ENCODE results near the gene INPP4A.

INPP4A gene

DNA sequence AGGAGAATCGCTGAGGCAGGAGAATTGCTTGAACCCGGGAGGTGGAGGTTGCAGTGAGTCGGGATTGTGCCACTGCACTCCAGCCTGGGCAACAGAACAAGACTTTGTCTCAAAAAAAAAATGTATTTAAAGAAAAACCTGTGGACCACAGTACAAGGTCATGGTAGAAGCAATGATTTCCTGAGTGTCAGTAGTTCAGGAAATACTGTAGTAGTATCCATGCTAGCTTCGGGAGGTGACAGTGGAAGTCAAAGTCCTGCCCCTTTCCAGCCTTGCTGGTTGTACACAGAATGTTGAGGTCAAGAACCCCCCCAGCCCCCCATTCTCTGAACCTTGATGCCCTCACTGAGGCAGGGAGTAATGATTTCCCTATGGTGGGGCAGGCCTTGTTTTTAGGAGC, 56.6 kb downstream of the INPP4A start:
- FAIRE-seq = no peak

DNA sequence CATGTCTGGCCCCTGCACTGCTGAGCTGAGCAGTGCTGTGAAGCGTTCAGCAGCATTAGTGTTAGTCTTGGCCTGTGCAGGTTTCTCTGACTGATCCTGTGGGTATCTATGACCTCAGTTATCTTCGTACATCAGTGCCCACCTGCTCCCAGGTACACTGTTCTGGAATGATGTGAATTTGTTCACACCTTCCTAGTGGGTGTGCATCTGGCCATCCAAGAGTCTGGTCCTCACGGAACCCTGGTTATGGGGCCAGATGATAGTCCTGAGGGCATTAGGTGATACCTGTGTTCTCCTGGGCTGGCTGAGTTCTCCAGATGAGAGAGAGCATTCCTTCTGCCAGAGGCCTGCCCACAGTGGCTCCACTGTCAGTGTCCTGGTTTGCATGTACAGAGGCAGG, 57.2 kb downstream of the INPP4A start:
- no peak for FAIRE-seq

DNA sequence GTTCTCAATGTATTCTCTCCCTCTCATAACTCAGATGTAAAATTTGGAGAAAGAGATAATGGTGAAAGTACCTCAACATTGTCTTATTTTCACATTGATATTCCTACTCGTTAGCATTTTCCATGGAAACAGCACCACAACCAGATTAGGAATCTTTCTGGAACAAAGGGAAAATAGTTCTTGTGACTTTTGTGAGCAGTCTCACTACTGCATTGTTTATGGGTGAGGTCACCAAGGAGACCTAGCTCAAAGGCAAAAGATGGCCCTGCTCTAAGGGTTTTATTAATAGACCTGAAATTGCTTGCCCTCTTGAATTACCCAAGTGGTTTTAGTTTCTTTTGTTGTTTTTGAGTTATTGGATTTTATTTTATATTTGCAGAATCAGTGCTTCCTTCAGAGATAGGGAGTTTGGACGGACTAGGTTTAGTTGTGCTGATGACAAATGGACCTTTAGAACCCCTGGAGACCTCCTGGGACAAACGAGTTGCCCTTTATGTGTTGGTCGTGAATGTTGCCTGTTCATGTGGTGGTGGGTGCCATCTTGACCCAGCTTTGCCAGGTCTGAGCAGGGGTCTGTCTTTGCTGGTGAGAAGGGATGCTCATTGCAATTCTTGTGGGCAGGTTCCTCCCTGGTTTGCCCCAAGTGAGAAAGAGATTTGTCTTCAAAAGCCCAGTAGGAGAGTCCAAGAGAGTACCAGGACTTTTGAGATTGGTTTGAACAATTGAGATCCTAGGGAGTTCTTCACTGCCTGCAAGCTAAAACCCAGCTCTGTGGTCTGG, 58.1 kb downstream of the INPP4A start:
- FAIRE-seq = no peak

DNA sequence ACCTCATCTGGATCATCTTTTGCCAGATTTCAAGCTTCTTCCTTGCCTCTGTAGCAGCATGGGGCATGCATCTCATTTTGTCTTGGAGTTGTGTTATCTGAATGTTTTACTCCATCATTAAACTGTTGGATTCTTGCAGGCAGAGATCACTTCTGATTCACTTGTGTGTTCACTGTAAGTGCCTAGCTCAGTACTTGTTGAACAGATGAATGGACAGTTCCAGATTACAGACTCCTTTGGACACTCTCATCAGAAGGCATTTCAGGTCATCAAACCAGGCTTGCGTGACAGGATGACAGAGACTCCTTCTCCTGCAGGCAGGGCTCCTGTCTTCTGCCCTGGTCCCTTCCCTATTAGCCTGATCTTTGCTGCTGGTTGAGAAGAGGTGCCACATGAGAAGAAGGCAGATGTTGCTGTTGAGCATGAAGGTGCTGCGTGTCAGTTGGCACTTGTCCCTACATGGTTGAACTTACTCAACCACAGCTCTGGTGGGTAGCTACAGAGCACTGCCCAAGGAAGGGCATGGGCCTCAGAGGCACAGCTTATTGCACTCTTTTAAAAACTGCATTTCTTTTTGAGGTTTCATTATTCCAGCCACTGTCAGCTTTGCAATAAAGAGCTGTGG, 58.9 kb downstream of the INPP4A start:
- FAIRE-seq = no peak

DNA sequence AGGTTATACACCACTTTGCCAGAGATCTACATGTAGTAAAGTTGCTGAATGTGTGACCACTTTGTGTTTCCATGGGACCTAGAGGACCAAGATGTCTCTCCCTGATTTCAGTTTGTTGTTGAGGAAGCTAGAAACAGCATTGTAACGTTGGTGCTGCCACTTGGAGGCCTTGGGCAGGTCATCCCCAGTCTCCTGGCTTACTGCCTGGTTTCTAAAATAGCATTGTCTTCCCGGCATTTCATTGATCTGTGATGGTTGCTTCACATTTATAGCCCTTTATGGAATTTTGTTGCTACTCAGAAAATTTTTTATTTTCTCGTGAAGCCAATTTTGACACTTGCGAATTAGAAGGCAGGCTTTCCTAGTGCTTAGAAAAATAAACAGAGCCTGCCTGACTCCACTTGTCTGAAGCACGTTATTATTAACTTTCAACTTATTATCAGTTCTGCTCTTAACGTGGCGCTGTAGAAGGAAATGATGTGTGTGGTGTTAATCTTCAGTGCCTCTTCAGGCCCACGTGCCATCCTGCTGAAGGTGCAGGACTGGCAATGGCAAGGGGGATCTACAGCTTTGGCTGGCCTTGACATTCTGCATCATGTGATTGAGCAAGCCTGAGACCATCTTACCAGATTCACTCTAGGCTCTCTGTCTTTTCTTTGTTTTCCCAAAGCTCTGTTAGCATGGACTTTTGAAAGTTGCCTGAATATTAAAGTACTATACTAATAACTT, 59.9 kb downstream of the INPP4A start:
- FAIRE-seq = no peak

DNA sequence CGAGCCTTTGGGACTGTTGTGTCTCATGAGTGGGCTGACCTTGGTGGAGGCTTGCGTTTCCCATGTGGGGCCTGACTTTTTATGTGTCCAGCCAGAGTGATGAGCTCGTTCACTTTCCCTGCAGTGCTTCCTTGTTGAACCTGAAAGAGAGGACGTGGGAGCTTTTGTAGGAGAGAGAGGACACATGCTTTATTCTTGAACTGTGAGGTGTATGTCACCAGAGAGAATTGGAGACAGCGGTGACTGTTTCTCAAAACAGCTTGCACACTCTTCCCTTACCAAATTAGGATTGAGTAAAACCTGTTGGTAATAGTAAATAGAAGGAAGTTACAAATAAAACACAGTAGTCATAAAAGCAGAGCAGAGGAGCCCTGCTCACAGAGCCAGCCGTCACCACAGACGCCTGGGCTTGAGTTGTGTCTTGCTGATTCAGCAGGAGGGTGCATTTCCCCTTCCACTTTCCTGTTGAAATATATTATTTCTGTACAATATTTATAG, 60.7 kb downstream of the INPP4A start:
- FAIRE-seq = no peak

DNA sequence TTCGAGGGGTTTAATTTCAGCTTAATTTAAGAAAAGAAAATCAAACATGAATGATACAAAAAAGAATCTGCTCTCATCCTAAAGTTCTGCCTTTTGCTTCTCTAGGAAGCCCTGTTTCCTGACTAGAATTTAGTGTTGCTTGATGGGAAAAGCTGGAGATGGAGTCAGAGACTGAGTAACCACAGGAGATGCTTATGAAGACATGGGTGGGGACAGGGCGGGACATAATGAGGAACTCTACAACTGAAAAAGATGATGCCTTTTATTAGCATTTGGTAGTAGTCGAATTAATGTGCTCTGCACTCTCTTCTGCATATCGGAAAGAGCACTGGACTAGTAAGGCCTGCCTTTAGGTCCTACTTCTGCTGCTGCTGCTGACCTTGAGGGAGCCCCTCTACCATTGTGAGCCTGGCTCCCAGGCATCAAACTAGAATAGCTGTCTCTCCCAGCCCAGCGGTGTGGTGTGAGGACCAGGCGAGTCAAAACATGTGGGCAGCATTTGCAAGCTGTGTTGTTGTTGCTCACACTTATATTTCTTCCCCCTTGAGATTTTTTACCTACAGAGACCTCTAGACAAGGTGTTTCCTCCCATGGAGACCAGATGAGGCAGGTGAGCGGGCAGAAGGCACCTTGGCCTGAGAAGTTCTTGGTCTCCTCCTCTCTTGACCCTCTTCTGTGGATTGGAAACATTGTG, 61.5 kb downstream of the INPP4A start:
- FAIRE-seq = no peak

DNA sequence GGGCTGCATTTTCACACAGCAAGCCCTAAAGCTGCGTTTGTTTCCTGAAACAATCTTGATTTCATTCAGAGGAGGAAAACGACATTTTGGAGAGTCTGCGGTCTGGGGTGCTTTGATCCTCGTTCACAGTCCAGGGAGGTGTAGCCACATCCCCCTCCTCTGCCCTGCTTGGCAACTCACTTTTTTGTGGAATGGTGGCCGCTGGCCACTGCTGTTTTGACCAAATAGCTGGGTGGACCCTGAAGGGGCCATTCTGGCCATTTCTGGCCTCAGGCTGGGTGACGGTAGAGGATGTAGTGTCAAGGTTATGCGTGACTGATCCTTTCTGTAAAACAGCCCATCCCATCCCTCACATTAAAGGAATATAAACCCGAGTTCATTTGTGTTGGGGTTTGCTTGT, 62.2 kb downstream of the INPP4A start:
- FAIRE-seq = no peak

DNA sequence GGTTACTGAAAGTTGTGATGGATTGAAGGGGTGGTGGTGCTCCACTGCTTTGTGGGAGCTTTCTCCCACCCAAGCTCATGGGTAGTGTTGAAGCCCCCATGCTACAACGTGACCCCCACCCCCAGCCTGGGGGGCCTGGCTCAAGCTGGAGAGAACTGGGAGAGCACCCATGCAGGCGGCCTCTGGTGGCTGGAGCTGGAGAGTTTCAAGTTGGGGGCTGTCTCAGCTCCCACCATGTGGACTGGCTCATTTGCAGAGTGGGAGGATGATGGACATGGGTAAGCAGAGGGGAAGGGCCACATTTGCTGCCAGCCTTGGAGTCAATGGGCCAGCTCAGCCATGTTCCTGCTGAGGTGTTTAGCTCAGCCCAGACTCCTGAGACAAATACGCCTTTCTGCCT, 62.8 kb downstream of the INPP4A start:
- FAIRE-seq = no peak

DNA sequence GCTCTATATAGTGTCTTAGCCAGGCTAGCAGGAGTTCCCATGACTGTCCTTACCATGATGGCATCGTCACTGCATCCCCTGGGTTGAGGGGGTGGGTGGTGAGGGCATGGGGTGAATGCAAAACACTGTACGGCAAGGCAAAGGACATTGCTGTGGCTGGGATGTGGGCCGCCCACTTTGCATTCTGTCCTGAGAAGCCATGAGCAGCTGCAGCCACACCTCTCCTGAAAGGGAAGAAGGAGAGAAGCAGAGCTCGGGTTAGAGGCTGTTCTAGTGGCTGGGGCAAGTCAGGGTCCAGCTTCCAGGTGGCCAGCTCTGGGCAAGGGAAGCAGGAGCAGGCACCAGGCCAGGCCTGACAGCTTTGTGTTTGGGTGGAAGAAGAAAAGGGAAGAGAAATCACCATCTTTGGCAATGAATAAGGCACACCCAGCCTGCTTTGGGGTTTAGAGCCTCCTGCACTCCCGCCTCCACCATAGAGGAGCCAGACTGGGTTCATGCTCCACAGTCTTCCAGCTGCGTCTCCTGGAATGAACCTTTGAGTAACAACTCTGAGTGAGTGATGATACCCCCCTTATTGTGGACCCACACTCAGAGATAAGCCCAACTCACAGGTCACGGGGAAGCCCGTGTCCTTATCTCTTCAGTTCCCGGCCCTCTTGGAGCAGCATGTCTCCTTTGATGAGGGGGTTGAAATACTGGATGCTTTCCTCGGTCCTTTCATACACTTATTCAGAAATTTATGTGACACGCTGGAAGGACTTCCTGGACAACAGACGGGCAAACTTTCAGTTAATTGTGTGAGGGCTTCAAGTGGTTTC, 63.4 kb downstream of the INPP4A start:
- FAIRE-seq = no peak

DNA sequence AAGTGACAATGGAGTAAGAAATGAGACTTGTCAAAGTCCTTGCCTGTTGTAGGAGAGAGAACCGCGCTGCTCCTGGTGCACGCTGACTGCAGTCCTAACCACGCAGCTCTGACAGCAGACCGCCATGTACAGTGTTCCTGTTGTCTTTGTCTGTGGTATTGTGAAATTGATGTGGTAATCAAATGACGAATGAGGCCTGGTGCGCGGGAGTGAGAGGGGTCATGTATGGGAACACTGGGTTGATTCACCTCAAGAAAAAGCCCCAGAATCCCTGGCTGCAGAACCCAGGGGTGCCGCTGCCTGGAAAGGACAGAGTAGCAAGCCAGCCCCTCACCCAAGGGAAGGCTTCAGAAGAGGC, 64.0 kb downstream of the INPP4A start:
- FAIRE-seq = no peak

DNA sequence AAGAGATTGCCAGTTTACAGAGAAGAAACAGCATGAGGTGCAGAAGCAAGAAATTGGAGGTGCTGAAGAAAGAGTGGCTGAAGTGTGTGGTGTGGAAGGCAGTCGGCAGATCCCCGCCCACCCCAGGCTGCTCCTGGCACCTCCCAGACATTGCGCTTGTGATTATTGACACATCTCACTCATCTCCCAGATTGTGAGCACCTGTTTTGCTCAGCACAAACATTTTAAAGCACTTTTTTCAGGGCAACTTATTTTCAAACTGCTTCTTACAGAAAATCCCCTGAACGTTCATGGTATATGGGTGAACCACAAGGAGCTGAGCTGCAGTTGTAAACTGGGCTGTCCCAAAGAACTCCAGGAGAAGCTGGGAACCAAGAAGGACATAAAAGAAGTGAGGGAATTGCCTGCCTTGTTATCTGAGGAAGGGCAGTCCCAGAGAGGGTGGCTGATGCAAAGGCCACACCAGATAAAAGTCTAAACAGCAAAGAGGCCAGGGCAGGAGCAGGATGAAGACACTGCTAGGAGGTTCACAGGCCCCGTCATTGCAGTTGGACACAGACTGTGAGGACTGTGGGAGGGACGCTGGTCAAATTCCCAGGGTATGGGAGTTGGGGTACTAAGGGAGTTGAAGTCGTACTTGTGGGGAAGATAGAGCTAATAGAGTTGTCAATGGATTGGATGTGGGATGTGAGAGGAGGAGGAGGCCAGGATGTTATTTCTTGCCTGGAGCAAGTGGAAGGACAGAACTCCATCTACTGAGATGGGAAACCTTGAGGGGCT, 65.1 kb downstream of the INPP4A start:
- FAIRE-seq = no peak

DNA sequence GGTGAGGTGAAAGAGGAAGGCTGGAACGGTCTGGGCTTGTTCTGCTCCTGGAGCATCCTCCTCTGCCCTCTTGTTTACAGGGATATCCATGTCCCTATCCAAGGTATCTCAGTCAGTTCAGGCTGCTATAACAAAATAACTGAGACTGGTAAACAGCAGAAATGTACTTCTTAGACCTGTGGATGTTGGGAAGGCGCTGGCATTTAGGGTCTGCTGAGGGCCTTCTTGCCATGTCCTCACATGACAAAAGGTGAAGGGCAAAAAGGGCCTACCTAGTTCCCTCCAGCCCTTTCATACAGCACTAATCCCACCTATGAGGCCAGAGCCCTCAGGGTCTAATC, 65.6 kb downstream of the INPP4A start:
- no peak for FAIRE-seq

DNA sequence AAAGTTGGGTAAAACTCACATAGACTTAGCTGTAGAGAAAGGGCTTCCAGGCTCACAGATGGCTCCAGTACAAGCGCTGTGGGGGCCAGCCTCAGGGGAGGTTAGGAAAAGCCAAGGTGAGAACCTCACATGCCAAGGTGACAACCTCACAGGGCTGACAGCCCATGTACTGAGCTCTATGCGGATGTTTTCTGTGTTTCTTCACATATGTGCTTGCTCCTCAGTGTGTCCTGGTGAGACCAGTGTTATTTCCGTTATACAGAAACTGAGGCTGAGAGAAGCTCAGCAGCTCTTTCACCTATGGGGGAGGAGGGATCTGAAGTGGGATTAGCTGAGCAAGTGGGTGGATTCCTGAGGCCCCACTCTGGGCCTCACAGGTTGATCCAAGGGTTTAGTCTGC, 67.3 kb downstream of the INPP4A start:
- FAIRE-seq = no peak

DNA sequence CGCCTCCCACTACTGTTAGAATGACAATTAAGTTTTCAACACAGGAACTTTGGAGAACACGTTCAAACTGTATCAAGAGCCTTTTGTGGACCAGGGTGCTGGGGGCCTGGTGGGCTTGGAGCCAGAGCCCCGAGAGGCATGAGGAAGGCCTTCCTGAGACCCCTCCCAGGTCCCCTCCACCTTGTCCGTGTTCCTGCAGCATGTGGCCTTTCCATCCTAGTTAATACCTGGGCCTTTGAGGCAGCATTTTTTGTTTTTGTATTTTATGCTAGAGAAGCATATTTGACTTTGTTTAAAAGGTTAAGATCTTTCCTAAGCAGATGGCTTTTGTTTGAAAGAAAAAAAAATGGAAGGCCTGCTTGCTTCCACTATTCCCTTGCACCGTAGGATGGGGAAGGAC, 68.0 kb downstream of the INPP4A start:
- FAIRE-seq = no peak

DNA sequence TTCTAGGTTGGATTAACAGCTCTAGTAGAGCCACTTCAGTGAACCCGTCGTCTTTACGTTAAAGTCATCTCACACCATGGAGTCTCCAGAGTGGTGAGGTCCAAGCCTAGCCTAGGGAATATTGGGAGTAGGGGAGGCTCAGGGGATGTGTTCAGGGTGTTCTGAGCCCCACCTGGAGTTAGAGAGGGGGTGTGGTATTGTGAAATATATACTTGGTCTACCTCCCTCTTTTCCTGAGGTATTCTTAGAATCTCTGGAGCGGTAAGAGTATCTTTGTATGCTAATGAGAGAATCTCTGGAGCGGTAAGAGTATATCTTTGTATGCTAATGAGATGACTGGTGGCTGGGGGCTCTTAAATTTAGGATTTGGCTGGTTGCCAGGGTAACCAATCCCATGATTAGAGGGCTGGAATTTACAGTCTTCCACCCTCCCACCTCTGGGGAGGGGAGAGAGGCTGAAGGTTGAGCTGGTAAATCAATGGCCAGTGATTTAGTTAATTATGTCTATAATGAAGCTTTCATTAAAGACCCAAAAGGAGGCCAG, 69.5 kb downstream of the INPP4A start:
- no peak for FAIRE-seq

DNA sequence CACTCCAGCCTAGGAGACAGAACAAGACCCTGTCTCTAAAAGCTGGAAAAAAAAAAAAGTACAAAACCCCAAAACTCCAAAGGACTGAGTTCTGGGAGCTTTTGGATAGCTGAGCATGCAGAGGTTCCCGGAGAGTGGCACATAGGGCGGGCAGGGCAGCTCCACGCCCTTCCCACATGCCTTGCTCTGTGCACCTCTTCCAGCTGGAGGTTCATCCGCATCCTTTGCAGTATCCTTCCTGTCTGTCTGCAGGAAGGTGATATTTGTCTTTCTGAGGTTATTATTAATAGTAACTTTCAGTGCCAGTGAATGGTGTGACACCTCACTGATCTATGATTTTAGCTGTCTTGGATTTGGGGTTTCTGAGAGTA, 70.2 kb downstream of the INPP4A start:
- no peak for FAIRE-seq

DNA sequence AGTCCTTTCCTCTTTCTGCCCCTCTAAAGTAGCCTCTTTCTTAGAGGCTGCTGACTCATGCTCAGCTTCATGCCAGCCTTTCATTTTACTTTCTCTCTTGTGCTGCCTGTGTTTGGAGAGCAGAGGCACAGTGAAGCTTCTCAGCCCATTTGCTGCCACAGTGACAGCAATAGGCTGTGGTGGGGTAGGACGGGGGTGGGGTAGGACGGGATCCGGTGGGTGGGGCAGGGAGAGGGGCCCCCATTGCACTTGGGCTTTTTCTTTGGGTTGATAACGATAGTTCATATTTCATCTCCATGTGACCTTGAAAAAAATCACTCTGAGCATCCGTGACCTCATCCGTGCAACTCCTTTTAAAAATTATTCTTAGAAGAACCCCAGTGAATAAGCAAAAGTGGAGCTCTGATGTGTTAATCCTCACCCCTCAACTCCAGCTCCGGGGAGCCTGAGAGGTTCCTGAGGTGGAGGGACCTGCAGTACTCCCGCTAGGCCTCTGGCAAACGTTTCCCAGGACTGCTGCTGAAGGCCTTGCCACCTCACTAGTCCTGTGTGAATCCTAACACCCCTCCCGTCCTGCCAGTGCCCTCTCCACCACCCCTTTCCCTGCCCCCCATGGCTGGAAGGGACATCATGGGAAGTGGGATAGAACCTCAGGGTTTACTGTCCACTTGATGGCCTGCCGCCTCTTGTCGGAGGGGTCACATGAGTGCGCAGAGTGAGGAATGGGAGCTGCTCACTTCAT, 70.8 kb downstream of the INPP4A start:
- FAIRE-seq = no peak

DNA sequence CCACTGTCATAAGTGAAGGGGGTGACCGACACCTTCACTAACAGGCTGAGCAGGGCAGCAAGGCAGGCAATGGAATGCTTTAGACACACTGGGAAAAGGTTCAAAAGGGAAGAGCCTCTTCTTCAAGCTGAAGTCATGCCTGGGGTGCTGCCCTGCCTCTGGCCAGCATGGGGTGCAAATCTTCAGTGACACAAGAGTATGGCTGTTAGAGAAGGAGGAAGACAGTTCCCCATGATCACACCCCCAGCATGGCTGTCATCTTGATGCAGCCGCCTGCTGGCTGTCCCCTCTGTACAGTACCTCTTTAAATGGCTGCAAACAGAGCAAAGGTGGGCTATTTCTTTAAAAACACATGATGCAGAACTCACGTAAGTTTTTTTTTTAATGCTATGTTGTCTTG, 71.9 kb downstream of the INPP4A start:
- FAIRE-seq = no peak

DNA sequence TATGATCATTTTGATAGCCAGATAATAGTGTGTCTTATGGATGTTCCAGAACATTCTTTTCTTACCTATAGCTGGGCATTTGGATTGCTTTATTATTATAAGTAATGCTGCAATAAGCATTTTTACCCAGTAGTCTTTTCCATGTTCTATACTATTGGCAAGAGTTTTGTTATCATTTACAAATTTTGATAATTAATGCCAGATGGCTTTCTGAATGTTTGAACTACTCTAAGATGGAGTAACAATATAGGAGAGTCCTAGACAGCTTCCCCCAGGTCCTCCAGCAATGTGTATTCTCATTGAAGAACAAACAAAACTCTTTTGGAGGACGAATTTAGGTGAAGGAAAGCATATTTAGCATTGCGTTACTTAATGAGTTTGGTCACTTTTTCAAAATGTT, 73.0 kb downstream of the INPP4A start:
- no peak for FAIRE-seq

DNA sequence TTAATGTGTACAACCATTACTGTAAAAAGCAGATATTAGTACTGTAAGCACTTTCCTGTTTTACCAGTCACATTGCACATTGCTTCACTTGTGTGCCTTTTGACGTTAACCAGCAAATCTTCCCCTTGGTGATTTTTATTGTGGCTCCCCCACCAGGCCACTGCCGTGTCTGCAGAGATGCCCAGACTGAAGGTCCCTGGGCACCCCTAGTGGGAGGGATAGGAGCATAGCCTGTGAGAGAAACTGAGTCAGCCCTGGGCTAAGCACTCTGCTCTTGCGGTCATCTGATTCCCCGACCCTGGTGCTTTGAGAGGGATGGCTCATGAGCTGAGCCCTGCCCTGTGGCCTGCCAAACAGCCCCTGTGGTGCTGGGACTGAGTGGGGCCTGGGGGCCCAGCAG, 73.4 kb downstream of the INPP4A start:
- no peak for FAIRE-seq

All from G401.6 (cell line).